ENCODE data around the gene OR52E4.

DNA sequence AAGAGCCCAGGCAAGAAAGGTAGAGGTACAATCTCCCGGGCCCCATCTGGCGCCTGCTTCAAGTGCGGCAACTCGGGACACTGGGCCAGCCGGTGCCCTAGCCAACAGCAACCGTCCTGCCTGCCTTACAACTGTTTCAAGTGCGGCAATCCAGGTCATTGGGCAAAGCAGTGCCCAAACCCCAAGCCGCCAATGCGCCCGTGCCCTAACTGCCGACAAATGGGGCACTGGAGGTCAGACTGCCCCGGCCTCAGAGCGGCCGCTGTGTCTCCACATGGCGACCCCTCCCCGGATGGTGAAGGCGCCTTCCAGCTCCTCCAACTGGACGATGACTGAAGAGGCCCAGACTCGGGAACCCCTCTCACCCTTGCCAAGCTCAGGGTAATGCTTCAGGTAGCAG, 50.2 kb downstream of the OR52E4 start:
- TF ChIP-seq POLR2A (IDR thresholded peaks at IDR 0.05) (no peak), CTCF (IDR thresholded peaks at IDR 0.05) (no peak), EP300 (IDR thresholded peaks at IDR 0.05; ENCODE audit: low read depth) (no peak), POLR2AphosphoS5 (IDR thresholded peaks at IDR 0.05) (no peak)

Measured in transverse colon (tissue), 4 donors.